GDM1 (cell line): Measurements from ENCODE around the gene ARL13A.
"Not testable (repeated sequence)": the region's sequence is repeated elsewhere in the genome, so short reads cannot be mapped to it uniquely, and the experiment has no call there.

Source experiments
- DNase-seq: peaks from one replicate; lab custom pipeline; 2025; lab: John Stamatoyannopoulos, UW

The ARL13A gene

DNA sequence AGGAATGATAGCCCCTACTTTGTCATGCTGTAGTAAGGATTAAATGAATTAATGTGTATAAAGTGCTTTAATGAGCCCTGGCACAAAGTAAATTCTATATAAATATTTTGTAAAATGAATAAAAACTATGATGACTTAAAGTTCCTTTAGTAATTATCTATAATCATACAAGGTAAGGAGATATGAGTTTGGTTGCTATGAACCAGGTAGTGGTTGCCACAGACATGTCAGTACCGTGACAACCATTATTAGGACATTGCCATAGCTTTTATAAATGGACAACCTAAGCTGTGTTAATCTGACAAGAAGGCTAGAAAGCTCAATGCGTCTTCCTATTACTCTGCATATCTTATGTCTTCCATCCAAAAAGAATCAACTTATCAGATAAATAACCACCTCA lies at the start of gene ARL13A:
Gene ARL13A (plus strand): TSS at position 301 of the 400 bp plus-strand sequence. CDS start 3,982 bp downstream, outside the sequence.
- DNase-seq: no peak

DNA sequence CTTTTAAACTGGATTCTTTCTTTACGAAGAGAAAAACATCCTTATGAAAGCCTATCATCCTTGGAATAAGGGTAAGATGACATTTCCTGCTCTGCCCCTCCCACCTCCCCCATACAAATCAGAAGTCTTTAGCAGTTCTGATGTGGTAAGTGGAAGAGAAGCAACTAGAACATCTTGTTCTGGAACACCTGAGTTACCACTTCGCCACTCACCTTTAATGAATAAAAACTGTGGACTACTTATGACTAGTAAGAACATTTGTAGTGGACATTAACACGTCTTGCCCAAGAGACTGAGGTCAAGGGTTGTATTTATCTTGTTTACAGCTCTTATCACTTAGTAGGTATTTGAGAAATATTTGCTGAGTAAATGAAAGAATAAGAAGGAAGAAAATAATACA lies 45.1 kb upstream of the ARL13A start:
- DNase-seq: no peak

DNA sequence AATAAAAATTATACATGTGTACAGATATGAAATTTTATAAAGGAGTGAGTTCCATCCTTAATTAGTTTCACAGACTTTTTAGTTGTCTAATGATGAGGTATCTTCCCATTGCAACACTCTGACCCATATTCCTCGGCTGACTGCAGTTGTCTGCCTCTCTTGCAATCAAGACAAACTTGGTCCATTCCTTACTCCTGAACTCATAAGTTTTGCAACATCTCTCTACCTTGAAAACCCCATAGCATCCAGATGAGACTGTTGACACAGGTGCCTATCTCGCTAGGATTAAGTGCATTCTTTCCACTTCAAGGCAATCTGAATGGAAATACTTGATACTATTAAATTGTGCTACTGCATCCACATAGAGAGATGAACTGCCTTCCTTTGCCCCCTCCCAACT lies 43.1 kb upstream of the ARL13A start:
- DNase-seq: no peak

DNA sequence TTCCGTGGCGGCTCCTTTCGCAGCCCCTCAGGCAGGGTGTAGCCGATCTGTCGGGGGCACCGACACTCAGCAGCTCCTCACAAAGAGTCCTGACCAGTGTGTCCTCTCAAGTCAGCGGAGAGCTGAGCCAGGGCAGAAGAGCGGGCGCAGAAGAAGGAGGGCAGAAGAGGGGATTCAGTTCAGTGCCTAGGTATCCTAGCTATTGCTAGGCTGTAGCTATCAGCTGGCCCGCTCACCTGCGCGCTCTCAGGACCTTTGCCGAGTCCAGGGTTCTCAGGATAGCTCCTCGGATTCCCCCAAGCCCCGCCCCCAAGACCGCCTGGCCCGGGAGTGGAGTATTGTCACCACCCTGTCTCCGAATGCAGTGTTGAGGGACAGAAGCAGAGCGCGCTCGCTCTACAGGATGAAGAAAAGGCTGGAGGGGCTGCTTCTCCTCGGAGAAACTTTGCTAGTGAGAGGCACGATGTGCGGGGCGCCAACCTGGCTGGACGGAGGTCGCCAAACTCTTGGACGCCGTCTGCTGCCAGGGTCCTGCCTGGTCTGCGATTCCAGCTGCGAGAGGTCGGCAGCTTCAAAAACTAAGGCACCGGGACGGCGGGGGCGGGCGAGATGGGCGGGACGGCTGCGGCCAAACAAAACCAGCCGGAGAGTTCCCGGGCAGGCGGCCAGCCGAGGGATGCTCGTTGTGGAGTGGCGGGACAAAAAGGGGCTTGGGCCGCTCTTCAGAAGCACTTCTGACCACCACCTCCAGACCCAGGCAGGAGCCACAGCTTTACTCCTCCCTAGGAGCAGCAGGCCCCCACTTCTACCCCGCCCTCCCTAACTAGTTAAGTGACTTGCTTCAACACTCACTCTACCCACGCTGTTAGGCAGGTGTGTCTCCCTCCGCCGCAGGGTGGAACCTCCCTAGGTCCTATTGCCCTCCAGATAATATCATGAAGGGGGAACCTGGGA lies 40.6 kb upstream of the ARL13A start, which contains the start of gene XKRX:
Gene XKRX (minus strand): TSS at position 258 of the 954 bp plus-strand sequence. CDS start 613 bp downstream, outside the sequence.
- no peak for DNase-seq

DNA sequence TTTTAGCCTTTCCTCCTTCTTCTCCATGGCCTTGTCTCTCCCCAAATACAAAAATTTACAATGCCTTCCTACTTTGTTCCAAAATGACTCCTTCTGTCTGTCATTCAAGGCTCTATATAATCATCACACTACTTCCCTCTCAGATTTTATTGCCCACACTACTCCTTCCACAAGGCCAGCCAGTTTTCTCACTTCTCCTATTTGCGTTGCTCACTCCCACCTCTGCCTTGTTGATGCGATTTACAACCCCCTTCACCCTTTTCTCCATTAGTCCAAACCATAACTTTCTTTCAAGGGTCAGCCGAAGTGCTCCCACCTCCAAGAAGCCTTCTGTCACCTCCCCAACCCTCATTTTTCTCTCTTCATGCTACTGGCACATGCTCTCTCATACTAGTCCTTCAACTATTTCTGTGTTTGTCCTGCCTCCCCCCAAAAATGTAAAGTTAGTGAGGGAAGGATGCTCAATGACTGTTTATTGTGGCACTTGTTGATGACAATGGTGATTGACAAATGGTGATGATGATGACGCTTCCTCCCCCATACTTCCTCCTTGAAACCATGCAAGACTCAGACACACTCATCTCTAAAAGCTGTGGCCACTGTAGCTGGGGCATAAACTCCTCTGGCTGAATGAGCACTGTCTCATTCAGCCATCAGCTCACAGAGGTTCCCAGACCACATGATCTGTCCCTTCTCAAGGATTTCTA lies 38.1 kb upstream of the ARL13A start:
- DNase-seq: no peak

DNA sequence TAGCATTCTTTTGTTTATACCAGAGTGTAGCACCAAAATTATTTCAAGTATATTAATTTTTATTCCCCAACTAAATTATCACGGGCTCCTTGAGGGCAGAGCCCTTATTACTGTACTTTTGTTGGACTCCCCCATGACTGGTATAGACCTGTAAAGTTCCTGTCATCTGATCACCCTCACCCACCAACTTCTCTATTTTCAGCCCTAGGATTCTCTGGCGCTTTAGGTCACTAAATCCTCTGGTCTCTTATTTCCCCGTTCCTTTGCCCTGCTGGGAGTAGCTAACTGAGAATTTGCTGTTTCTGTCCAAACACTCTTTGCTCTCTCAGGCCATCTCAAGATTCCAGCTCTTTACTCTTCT lies 37.6 kb upstream of the ARL13A start:
- DNase-seq: no peak

DNA sequence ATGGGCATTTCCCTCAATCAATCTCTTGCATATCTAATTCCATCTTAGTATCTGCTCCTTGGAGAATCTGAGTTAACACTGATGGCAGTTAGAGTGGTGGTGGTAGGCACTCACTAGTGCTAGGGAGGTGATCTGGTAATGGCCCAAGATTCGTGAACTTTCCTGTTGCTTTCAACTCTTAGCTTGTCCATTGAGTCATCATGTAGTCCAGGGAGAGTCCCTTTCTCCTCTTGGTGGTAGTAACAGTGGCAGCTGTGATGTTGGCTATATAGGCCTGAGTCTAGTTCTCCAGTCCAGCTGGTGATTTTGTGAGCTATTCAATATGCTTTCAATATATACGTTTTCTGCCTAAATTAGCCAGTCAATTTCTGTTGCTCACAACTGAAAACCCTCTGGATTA lies 33.7 kb upstream of the ARL13A start:
- no peak for DNase-seq

DNA sequence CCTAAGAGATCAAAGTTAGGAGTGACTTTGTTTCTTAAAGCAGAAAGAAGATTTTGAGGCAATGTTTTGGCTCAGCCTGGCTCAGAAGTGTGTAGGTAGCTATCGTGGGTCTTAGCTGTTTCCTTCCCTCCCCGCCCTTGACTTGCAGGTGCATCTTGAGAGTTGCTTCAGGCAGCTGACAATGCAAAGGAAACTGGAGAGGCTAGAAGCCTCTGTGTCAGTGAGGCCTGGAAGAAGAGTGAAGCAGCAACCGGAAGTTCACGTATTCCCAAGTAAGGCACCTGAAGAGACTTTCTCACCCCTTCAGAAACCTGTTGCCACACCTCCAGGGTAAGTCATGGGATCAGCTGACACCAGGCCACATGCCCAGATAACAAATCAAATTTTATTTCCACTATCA lies 30.2 kb upstream of the ARL13A start:
- no peak for DNase-seq

DNA sequence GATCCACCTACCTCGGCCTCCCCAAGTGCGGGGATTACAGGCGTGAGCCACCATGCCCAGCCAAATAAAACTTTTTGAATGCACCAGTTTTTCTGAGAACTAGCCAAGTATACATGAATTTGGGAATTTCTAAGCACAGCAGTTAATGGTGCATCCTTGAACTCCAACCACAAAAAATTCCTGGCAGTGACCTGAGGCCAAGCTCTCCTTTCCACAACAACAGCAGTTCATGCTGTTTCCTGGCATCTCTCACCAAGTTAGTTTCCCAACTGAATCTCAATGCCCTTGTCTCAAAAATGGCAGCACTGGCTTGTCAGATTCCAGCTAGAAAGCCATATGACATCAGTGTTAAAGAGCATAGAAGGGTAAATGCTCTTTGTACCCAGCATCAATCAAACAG lies 24.9 kb upstream of the ARL13A start:
- no peak for DNase-seq

DNA sequence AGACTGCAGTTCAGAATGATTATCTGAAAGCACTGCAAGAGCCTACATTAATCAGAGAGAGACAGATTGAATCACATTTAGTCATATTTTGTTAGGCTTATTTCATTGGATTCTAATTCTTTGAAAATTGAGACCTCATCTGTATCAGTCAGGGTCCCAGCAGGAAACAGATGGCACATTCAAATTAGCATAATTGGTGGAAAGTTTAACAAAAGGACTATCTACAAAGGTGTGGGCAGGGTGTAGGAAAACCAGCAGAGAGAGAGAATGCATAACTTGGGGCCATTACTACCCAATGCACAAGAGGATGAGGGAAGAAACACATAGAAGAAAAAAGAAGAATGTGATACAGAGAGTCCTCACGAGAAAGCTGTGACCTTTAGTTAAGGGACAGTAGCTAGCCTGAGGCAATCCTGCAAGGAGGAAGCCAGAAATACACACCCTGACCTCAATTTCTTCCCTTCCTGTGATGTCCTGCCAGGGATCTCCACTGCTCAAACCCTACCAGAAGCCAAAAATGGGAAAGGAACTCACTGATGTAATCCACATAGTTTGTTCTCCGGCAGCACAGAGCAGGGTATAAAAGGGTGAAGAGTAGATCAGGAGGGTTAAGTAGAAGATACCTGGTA lies 23.1 kb upstream of the ARL13A start:
- DNase-seq: no peak

DNA sequence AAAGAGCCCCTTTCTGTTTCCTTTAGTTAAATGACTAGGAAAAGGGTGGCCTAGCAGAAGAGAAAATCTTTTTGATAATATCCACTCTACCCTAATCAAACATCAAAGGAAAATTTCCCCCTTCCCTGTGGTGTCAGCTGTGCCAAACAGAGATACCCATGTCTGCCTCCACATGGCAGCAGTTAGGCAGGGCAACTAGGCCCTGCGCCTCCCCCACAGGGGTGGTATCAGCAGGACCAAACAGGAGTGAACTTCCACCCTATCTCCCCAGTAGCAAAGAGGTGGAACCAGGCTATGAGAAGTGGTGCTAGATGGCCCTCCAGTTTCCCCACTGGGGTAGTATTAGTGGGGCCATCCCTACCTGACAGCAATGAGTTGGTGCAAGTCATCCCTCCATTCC lies 21.0 kb upstream of the ARL13A start:
- no peak for DNase-seq

DNA sequence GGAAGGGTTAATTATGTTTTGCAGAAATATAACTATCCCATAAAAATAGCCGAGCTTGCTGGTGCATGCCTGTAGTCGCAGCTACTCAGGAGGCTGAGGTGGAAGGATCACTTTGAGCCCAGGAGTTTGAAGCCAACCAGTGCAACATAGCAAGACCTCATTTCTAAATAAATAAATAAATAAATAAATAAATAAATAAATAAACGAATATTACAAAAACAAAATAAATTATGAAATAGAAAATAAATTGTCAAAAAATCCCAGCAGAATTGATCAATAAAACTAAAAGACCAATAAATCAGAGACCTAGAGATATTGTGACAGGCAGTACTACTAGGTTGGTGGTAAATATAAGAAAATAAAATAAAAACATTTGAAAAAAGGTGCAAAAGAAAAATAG lies 6.7 kb upstream of the ARL13A start:
- DNase-seq: no peak

DNA sequence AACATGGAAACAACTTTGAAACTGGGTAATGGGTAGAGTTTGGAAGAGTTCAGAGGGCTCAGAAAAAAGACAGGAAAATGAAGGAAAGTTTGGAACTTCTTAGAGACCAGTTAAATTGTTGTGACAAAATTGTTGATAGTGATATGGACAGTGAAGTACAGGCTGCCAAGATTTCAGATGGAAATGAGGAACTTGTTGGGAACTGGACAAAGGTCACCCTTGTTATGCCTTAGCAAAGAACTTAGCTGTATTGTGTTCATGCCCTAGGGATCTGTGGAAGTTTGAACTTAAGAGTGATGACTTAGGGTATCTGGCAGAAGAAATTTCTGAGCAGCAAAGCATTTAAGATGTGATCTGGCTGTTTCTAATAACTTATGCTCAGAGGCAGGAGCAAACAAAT lies 5.1 kb upstream of the ARL13A start:
- DNase-seq: no peak

DNA sequence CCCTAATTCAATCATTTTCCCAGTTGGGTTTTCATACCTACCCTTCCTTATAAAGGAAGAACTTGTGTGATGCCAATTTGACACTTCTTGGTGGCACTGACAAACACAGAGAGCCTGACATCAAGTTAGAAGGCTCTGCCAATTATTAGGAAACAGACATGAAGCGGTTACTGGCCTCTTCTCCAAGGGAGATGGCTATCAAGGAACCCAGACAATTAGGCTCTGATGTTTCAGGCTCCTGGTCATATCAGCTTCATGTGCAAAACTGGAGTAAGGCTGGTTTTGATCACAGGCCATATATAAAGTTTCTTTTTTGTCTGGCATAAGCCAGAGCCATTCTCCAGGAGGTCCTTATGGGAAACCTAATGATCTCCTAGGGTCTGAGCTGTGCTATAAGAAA lies 428 bp downstream of the ARL13A start:
- no peak for DNase-seq

DNA sequence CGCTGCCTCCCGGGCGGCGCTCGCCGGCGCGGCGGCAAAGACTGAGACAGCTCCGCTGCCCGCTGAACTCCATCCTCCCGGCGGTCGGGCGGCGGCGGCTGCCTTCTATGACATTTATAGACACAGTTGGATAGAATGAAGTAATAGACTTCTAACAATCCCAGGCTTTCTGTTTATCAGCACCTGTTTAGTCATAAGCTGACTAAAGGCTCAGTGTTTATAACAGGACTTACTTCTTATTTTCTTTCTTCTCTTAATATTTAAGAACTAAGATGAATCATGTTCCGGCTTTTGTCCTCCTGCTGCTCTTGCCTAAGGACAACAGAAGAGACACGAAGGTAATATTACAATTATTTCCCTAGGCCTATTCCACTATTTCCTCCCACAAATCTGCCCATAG lies 3.9 kb downstream of the ARL13A start:
- no peak for DNase-seq

DNA sequence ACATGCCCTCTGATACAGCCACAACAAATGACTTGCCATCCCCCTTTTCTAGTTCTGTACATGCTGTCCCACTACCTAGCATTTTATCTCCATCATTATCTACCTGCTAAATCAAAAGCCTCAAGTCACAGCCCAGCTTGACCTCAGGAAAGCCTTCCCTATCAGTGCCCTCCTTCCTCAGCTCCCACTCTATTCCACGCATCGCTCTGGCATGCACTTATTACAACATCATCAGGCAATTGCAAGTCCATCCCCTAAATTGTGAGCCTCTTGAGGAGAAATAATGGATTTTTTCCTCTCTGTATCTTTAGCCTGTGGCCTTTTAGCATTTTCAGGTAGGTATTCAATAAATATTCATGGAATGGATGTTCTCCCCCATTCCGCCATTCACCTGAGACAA lies 5.7 kb downstream of the ARL13A start:
- DNase-seq: no peak

DNA sequence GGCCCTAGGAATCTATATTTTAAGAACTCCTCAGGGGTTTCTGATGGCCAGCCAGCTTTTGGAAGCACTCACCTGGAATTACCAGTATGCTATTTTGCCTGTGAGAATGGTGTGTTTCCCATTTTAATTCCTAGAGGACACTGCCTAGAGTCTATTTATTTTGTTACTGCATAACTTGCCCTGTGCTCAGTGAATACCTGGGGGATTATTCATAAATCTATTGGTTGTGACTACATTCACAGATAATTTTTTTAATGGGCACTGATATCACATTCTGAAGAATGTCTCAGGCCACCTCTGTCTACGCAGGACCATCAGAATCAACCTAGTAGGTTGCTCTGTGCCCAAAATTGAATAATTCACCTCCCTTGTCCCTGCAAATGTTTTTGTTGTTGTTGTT lies 6.7 kb downstream of the ARL13A start:
- DNase-seq: no peak

DNA sequence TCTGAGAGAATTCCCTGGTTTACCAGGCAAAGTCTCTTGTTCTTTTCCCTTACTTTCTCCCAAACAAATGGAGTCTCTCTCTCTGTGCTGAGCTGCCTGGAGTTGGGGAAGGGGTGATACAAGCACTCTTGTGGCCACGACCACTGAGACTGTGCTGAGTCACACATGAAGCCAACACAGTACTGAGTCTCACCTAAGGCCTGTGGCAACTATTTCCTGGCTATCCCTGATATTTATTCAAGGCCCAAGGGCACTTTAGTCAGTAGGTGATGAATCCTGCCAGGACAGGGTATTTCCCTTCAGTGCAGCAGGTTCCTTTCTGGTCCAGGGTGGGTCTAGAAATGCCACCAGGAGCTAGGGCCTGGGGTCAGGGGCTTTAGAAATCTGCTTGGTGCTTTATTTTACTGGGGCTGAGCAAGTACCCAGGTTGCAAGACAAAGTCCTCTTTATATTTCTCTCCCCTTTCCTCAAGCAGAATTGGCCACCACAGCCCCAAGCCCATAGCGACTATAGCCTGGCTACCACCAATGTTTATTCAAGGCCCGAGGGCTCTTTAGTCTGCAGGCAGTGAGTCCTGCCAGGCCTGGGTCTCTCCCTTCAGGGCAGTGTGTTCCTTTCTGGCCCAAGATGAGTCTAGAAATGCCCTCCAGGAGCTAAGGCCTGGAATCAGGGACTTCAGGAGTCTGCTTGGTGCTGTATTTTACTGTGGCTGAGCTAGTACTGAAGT lies 10.5 kb downstream of the ARL13A start:
- DNase-seq: no peak

DNA sequence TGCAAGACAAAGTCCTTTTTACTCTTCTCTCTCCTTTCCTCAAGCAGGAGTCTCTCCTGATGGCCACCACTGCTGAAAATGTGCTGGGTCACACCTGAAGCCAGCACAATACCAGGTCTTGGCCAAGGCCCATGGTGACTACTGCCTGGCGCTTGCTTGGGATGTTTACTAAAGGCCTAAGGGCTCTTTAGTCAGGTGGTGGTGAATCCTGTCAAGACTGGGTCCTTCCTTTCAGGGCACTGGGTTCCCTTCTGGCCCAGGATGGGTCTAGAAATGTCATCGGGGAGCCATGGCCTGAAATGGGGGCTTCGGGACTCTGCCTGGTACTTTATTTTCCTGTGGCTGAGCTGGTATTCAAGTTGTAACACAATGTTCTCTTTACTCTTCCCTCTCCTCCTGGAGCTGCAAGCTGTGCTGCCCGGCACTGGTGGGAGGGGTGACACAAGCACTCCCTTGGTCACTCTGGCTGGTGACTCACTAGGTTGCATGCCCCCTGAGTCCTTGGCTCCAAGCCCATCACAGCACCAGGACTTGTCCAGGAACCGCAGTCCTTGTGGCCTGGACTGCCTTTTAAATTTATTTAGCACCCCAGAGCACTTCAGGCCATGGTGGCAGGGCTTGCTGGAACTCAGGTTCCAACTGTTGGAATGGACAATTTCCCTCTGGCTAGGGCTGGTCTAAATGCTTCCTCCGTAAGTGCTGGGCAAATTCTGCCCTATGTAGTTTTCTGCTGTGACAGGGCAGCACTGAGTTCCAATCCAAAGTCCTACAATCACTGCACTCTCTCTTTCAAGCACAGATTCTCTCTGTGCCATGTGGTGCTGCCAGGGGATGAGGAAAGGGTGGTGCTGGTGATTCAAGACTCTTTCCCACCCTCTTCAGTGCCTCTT lies 11.3 kb downstream of the ARL13A start:
- DNase-seq: no peak

DNA sequence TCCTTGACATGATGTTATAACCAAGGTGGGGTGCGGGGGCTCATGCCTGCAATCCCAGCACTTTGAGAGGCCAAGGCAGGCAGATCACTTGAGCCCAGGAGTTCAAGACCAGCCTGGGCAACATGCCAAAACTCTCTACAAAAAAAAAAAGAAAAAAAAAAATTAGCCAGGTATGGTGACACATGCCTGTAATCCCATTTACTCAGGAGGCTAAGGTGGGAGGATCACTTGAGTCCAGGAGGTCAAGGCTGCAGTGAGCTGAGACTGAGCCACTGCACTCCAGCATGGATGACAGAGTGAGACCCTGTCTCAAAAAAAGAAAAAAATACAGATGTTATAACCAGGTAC lies 12.0 kb downstream of the ARL13A start:
- DNase-seq: not testable (repeated sequence)

DNA sequence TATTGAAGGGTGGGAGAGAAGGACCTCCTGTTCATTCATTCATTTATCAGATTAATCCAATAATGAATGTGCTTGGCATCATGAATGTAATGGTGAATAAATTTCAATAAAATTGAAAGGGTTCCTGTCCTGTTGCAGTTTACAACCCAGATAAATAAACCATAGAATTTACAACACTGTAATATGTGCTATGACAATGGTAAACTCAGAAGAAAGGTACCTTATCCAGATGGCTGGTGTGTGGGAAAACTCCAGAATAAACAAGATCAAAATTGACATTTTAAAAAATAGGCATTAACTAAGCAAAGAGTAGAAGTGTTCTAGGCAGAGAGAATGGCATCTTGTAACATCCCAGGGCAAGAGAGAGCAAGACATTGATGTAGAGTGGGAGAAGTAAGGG lies 15.3 kb downstream of the ARL13A start:
- no peak for DNase-seq
